Thoracic aorta (tissue), 2 donors: ENCODE results near the gene ATP6V1E1. TPM values are rescaled to one million over a fixed set of nuclear protein-coding genes. Genes with fewer than 3 reads are reported as not detected.

Experiments
- ATAC-seq: fragments of 150-250 bp; one replicate; pipeline ENCODE4 v1.8.0; 2017; ENCODE audit warnings: low read depth; ENCODE audit not compliant: insufficient number of reproducible peaks, low FRiP score
- DNase-seq: peaks from one replicate; pipeline ENCODE4 v3.0.0-alpha.2; 2020; ENCODE audit warnings: low spot score
- H3K27ac ChIP-seq, 2 donors: fragments of 200-600 bp; sonication (generic); 1 replicate in 1 of 2; 2 replicates in 1 of 2; pipeline ENCODE4 v1.5.1; 2016; ENCODE audit warnings: mild to moderate bottlenecking in 2 of 2, moderate library complexity in 2 of 2
- H3K27me3 ChIP-seq: fragments of 200-600 bp; sonication (generic); replicated peaks from 2 replicates; pipeline ENCODE4 v1.6.0; 2016; ENCODE audit warnings: mild to moderate bottlenecking; ENCODE audit not compliant: insufficient read depth
- H3K36me3 ChIP-seq: fragments of 200-600 bp; sonication (generic); one replicate; pipeline ENCODE4 v1.5.1; 2016
- H3K4me1 ChIP-seq, 2 donors: fragments of 200-600 bp; sonication (generic); 1 replicate in 1 of 2; 2 replicates in 1 of 2; pipeline versions ENCODE4 v1.5.1 to v1.6.0; 2016; ENCODE audit warnings: low read depth in 2 of 2, mild to moderate bottlenecking in 1 of 2; ENCODE audit not compliant: control insufficient read depth in 1 of 2
- H3K4me3 ChIP-seq: fragments of 200-600 bp; sonication (generic); 2 replicates; pipeline ENCODE4 v1.5.1; 2016; ENCODE audit warnings: mild to moderate bottlenecking
- H3K9me3 ChIP-seq: fragments of 200-600 bp; sonication (generic); 2 replicates; pipeline ENCODE4 v1.5.1; 2016
- total RNA-seq, 2 donors: library from RNA; depleted of rRNA; stranded (reverse); fragments of >200 nt; gene quantifications; one replicate each; pipeline versions ENCODE4 v1.1.0 to v1.2.3, GENCODE V29; 2016
- TF ChIP-seq, protein P1 (sequence below): fragments of 200-600 bp; sonication (generic); IDR thresholded peaks from one replicate; pipeline ENCODE4 v1.5.1; 2019; ENCODE audit warnings: antibody characterized with exemption

ATP6V1E1 gene
- total RNA-seq, 2 donors from 2014 or later = 102 to 124 TPM

DNA sequence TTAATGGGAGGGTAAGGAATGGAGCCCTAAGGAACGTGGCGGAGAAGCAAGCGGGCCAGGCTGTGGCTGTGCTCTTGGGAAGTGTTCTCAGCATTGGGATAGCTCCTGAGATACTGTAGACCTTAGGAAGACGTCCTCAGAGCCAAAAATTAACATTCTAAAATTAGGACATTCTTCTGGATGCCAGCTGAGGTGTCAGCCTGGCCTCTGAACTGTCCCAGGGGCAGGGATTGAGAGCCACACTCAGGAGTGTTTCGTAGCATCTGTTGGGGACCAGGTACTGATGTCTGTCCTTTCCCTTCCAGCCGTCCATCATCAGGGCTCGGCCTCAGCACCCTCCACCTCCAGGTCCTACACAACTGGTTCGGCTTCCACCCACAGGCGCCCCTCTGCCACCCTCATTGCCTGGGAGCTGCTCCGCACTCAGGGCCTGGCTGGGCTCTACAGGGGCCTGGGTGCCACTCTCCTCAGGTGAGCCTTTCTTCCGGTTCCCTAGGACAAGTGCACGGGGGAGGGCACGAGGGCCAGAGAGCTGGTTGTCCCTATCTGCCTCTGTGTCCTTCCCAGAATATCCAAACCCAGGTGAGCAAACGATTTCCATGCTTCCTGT is 41.6 kb downstream of the ATP6V1E1 start:
- Histone ChIP-seq H3K4me1 (no peaks in the 10 kb centered on the region), H3K27me3 (no peaks in the 10 kb centered on the region), H3K36me3 (peaks cover 7% of the 10 kb centered on the region), H3K9me3 (no peaks in the 10 kb centered on the region), H3K27ac (no peak overlapping the region), H3K4me3 (no peak overlapping the region)
- no peak for DNase-seq
- ATAC-seq = no peak
- TF ChIP-seq, protein P1, sequence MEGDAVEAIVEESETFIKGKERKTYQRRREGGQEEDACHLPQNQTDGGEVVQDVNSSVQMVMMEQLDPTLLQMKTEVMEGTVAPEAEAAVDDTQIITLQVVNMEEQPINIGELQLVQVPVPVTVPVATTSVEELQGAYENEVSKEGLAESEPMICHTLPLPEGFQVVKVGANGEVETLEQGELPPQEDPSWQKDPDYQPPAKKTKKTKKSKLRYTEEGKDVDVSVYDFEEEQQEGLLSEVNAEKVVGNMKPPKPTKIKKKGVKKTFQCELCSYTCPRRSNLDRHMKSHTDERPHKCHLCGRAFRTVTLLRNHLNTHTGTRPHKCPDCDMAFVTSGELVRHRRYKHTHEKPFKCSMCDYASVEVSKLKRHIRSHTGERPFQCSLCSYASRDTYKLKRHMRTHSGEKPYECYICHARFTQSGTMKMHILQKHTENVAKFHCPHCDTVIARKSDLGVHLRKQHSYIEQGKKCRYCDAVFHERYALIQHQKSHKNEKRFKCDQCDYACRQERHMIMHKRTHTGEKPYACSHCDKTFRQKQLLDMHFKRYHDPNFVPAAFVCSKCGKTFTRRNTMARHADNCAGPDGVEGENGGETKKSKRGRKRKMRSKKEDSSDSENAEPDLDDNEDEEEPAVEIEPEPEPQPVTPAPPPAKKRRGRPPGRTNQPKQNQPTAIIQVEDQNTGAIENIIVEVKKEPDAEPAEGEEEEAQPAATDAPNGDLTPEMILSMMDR = no peak

DNA sequence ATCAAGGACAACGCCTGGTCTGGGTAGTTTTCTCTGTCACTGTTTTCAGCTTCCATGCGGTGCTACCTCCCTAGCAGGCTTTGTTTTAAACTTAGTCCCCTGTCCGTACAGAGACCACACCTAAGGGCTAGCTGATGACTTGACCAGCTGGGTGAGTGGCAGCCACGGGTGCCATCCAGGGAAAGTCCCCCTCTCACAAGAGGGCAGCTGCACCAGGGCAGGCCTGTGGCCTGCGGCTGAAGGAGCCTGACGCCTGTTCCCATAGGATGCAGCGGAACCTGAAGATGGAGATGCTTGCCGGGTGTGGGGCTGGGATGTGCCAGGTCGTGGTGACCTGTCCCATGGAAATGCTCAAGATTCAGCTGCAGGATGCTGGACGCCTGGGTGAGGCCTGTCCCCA is 45.4 kb downstream of the ATP6V1E1 start:
- ATAC-seq = no peak
- Histone ChIP-seq H3K4me3 (no peak overlapping the region), H3K27ac (no peak overlapping the region), H3K4me1 (no peaks in the 10 kb centered on the region), H3K36me3 (no peaks in the 10 kb centered on the region), H3K9me3 (no peaks in the 10 kb centered on the region), H3K27me3 (no peaks in the 10 kb centered on the region)
- DNase-seq = no peak
- TF ChIP-seq, protein P1 = no peak

DNA sequence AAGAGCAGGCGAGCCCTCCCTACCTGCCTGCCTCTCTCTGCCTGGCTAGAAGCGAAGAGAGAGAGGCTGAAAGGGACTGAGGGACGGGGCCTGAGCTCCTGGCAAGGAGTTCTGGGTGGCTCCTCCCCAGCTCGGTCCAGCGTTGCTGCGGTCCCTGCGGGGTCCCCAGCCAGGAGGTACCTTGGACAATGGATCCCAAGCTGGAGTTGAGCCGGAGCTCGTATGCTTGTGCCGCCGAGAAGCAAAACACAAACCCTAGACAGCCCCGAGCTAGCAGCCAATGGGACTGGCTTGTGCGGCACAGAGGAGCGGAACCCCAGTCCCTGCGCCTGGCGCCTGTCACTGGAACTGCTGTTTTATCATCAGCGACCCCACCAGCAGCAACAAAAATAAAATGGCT is 46.9 kb downstream of the ATP6V1E1 start:
- DNase-seq = no peak
- Histone ChIP-seq H3K9me3 (no peaks in the 10 kb centered on the region), H3K27ac (no peak overlapping the region), H3K4me3 (no peak overlapping the region), H3K27me3 (no peaks in the 10 kb centered on the region), H3K36me3 (no peaks in the 10 kb centered on the region), H3K4me1 (no peaks in the 10 kb centered on the region)
- TF ChIP-seq, protein P1 = no peak
- no peak for ATAC-seq

DNA sequence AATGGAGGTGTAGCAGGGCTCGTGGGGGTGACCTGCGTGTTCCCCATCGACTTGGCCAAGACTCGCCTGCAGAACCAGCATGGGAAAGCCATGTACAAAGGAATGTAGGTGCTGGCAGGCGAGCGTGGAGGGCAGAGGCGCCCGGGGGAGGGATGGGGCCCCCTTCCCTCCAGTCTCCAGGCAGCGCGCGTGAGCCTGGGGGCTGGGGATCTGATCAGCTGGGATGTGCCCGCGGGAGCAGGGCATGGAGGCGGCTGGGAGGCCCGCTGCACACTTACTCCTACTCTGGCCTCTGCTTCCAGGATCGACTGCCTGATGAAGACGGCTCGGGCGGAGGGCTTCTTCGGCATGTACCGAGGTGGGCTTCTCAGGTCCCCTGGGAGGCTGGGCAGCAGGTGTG is 47.5 kb downstream of the ATP6V1E1 start:
- Histone ChIP-seq H3K36me3 (no peaks in the 10 kb centered on the region), H3K27ac (no peak overlapping the region), H3K4me1 (no peaks in the 10 kb centered on the region), H3K9me3 (no peaks in the 10 kb centered on the region), H3K4me3 (no peak overlapping the region), H3K27me3 (no peaks in the 10 kb centered on the region)
- TF ChIP-seq, protein P1 = no peak
- DNase-seq = no peak
- ATAC-seq = no peak

DNA sequence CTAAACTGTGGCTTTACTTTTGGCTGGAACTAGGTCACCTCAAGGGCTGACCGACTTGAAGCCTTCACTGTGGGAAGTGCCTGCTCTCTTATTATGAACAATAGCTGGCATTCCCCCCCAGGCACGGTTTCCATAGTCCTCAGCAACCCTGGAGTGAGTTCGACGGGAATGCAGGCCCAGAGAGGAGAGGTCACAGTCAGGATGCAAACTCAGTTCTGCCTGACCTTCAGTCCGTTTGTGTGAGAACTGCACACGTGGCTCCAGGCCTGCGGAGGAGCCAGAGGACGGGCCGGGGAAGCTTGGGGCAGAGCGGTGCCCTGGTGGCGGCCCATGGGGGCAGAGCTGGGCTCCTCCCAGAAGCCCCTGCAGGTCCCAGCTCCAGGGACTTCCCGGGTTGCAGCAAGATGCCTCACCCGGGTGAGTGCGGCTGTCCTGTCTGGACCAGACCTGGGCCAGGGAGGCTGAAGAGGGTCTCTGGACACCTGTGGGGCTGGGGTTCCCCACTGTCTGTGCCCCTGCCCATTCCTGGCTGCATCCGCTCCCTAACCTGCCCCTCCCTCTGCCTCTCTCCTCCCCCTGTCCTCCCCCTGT is 48.0 kb downstream of the ATP6V1E1 start:
- Histone ChIP-seq H3K36me3 (no peaks in the 10 kb centered on the region), H3K27ac (no peak overlapping the region), H3K4me3 (no peak overlapping the region), H3K27me3 (no peaks in the 10 kb centered on the region), H3K4me1 (no peaks in the 10 kb centered on the region), H3K9me3 (no peaks in the 10 kb centered on the region)
- no peak for DNase-seq
- no peak for ATAC-seq
- TF ChIP-seq, protein P1 = no peak
